AG04450 (cell line): ENCODE data around the gene CBLL1. TPM values are rescaled to one million over a fixed set of nuclear protein-coding genes. Genes with fewer than 3 reads are reported as not detected.

Source experiments
- CTCF ChIA-PET: fragments of 300-600, 350-600 bp; formaldehyde crosslinking; extraction: SDS; loops from one replicate; lab custom pipeline; 2022; ENCODE audit warnings: antibody characterized with exemption, inconsistent platforms; lab: Charles Lee
- POLR2A ChIA-PET: fragments of 350-600 bp; formaldehyde crosslinking; extraction: SDS; loops from one replicate; lab custom pipeline; 2021; ENCODE audit warnings: antibody characterized with exemption, inconsistent platforms; lab: Yijun Ruan, JAX
- DNase-seq: peaks from one replicate; pipeline ENCODE4 v3.0.0-alpha.2; 2011; ENCODE audit warnings: low read depth, low spot score
- H3K27ac ChIP-seq: one replicate; pipeline ENCODE4 v1.5.1; 2012; ENCODE audit warnings: low read depth, low read length, control low read depth
- H3K27me3 ChIP-seq: one replicate; pipeline ENCODE4 v1.6.0; 2012; ENCODE audit warnings: low read length; ENCODE audit not compliant: control insufficient read depth, insufficient read depth
- H3K4me3 ChIP-seq: 2 replicates; pipeline ENCODE4 v1.5.1; 2011; ENCODE audit warnings: mild to moderate bottlenecking, low read depth, low read length, control low read depth
- H3K9me3 ChIP-seq: 2 replicates; pipeline ENCODE4 v1.5.1; 2012; ENCODE audit warnings: low read length; ENCODE audit not compliant: control insufficient read depth, insufficient read depth
- CTCF ChIP-seq: IDR thresholded peaks from 2 replicates; pipeline ENCODE4 v1.5.1; 2011; ENCODE audit warnings: low read depth, low read length, control low read depth, inconsistent platforms
- polyA plus RNA-seq: library from polyadenylated mRNA; depleted of rRNA; stranded (reverse); fragments of >200 nt; gene quantifications from 2 replicates; pipeline ENCODE4 v1.2.3, GENCODE V29; 2011; rRNA removed

The CBLL1 gene
- polyA plus RNA-seq, 1 experiment, result 18.0 TPM

- no peak for TF ChIP-seq CTCF
- Histone ChIP-seq H3K27ac (no peak overlapping the region), H3K9me3 (no peaks in the 10 kb centered on the region), H3K4me3 (no peak overlapping the region), H3K27me3 (peaks cover 18% of the 10 kb centered on the region)
- no peak for DNase-seq
- CTCF ChIA-PET, result no interaction called here
- POLR2A ChIA-PET, result no interaction called here
These were observed 55.8 kb downstream of the CBLL1 start for GRCh38 chr7:107799647-107800264.

GRCh38 chr7:107803009-107803610 is 59.2 kb downstream of the CBLL1 start, which contains the start of gene SLC26A3:
TSS of gene SLC26A3 (minus strand) at chr7:107803223. CDS start at chr7:107794509, 8,714 bp downstream.
- H3K4me3 ChIP-seq, result no peak within 1 kb of the TSS
- ChIA-PET POLR2A (no interaction called here), CTCF (no interaction called here)
- H3K9me3 ChIP-seq, result no peaks in the 10 kb centered on the region
- H3K27ac ChIP-seq, result no peak within 1 kb of the TSS
- peaks cover 18% of the 10 kb centered on the region for H3K27me3 ChIP-seq
- no peak for DNase-seq
- no peak for TF ChIP-seq CTCF

GRCh38 chr7:107809179-107809578 is 65.2 kb downstream of the CBLL1 start:
- POLR2A ChIA-PET, result no interaction called here
- no peak for TF ChIP-seq CTCF
- Histone ChIP-seq H3K27me3 (peaks cover 3% of the 10 kb centered on the region), H3K27ac (no peak overlapping the region), H3K9me3 (no peaks in the 10 kb centered on the region), H3K4me3 (no peak overlapping the region)
- CTCF ChIA-PET, result no interaction called here
- no peak for DNase-seq

GRCh38 chr7:107810626-107811025 is 66.7 kb downstream of the CBLL1 start:
- DNase-seq, result no peak
- H3K9me3 ChIP-seq, result no peaks in the 10 kb centered on the region
- no peak overlapping the region for H3K4me3 ChIP-seq
- no peak overlapping the region for H3K27ac ChIP-seq
- CTCF ChIA-PET, result no interaction called here
- no peak for TF ChIP-seq CTCF
- peaks cover 3% of the 10 kb centered on the region for H3K27me3 ChIP-seq
- POLR2A ChIA-PET, result no interaction called here

Other genes starting within 250 kb of the CBLL1 start
- gene COG5, start 180.2 kb upstream of the CBLL1 start, polyA plus RNA-seq, result 35.5 and 55.2 TPM in 2 replicates
- 4.8 and 6.0 TPM in 2 replicates for gene DUS4L, start 180.2 kb upstream of the CBLL1 start, polyA plus RNA-seq
- 37.4 and 56.9 TPM in 2 replicates for gene BCAP29, start 163.9 kb upstream of the CBLL1 start, polyA plus RNA-seq
- 0.11 and 0.12 TPM in 2 replicates for gene SLC26A4, start 83.3 kb upstream of the CBLL1 start, polyA plus RNA-seq
- not detected in 2 replicates for gene SLC26A3, start 59.1 kb downstream of the CBLL1 start, polyA plus RNA-seq
- 134 and 169 TPM in 2 replicates for gene DLD, start 147.0 kb downstream of the CBLL1 start, polyA plus RNA-seq